Measurements from ENCODE around the gene UQCRFS1. TPM values are rescaled to one million over a fixed set of nuclear protein-coding genes. Genes with fewer than 3 reads are reported as not detected.

The UQCRFS1 gene
- total RNA-seq, 1 donor = 26.9 TPM

DNA sequence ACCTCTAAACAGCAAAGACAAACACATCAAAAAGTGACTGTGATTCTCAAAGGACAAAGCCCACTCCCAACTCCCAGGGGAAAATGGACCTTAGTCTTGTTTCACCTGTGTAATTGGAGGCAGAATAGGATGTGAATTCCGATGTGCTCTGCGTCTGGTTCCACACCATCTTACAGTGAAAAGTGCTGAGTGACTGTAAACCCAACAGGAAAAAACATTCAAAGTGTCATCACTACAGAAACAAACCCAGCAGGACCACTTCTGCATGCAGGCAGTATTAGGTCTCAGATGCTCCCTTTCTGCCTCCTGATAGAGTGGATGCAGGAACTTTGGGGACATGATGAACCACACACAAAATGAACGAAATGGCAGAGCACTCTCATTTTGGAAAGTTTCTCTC lies 6.5 kb downstream of the UQCRFS1 start:
- no peak overlapping the region for H3K4me3 ChIP-seq (ENCODE audit: low read depth, low read length)
- no peak for DNase-seq (ENCODE audit: low read depth)
- TF ChIP-seq, protein P1, sequence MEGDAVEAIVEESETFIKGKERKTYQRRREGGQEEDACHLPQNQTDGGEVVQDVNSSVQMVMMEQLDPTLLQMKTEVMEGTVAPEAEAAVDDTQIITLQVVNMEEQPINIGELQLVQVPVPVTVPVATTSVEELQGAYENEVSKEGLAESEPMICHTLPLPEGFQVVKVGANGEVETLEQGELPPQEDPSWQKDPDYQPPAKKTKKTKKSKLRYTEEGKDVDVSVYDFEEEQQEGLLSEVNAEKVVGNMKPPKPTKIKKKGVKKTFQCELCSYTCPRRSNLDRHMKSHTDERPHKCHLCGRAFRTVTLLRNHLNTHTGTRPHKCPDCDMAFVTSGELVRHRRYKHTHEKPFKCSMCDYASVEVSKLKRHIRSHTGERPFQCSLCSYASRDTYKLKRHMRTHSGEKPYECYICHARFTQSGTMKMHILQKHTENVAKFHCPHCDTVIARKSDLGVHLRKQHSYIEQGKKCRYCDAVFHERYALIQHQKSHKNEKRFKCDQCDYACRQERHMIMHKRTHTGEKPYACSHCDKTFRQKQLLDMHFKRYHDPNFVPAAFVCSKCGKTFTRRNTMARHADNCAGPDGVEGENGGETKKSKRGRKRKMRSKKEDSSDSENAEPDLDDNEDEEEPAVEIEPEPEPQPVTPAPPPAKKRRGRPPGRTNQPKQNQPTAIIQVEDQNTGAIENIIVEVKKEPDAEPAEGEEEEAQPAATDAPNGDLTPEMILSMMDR (IDR thresholded peaks at IDR 0.05; ENCODE audit: insufficient read depth, low read length) = no peak

DNA sequence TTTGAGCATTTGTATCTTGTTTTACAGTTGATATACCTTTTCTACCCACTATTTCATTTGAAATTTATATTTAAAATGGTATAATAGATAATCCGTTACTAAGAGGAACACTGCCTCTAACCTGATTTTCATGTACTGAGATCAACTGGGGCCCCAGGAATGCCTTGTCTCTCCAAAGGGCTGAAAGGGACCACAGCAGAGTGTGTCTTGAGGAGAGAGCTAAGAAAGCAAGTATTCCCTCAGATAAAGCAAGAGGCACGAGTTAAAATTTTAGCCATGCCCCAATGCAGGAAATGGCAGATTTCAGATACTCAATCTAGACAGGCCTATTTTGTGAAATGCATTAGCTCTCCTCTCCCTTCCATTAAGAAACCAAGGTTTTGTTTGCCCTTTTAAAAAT lies 10.7 kb downstream of the UQCRFS1 start:
- TF ChIP-seq, protein P1 (IDR thresholded peaks at IDR 0.05; ENCODE audit: insufficient read depth, low read length) = no peak

DNA sequence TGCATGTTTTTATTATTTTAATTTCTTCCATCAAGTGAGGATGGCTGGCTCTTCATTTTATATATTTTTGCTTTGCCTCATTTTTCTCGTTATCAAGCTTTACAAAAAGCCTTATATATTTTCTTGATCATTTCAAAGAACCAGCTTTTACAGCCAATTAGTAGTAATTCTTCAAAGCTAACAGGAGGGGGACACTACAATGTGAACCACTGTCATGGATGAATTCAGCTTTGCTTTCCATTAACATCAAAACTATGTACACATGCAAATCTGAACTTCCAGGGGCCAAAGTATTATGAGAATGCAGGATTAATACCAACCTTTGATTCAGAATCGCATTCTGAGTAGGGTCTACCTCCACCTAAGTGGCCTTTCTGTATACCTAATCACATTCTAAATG lies 11.1 kb downstream of the UQCRFS1 start:
- TF ChIP-seq, protein P1 (IDR thresholded peaks at IDR 0.05; ENCODE audit: insufficient read depth, low read length) = no peak
- H3K4me3 ChIP-seq (ENCODE audit: low read depth, low read length) = no peak overlapping the region

More for the DNA sequence above, 10.7 kb downstream of the UQCRFS1 start:
- DNase-seq (ENCODE audit: low read depth) = no peak
- H3K4me3 ChIP-seq (ENCODE audit: low read depth, low read length) = no peak overlapping the region

DNA sequence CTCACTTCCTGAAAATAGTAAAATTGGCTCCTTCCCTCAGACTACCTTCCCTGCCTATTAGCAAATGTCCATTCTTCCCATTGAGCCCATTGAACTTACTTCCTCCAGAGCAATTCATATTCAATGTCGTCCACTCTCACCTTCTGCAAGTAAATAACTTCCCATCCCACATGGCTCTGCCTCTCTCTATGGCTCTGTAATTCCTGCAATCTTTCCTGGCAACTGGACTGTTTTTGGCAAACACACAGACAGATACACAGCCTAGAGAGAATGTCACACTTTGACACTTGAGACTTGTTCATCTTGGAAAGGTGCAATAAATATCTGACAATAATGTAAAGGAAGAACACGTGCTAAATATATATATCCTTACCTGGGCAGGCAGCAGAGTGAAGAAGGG lies 18.3 kb downstream of the UQCRFS1 start:
- DNase-seq (ENCODE audit: low read depth) = no peak
- TF ChIP-seq, protein P1 (IDR thresholded peaks at IDR 0.05; ENCODE audit: insufficient read depth, low read length) = no peak
- no peak overlapping the region for H3K4me3 ChIP-seq (ENCODE audit: low read depth, low read length)

More for the DNA sequence above, 11.1 kb downstream of the UQCRFS1 start:
- DNase-seq (ENCODE audit: low read depth) = no peak

DNA sequence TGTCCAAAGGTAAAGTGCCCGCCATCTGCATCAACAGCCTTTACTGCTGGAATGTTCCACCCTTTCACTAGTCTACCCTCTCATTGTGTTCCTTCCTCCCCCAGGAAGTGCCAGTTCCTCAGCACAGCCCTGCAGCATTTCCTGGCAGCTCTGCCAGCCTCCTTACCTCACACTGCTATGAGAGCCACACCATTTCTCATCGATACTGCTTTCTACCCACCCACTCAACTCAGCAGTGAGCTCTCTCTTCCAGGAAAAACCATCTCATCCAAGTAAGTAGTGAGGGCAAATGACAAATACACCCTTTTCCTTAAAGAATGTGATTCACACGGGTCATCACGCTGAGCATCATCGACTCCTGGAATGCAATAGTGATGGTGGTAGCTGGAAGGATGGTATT lies 19.8 kb downstream of the UQCRFS1 start:
- no peak for DNase-seq (ENCODE audit: low read depth)
- TF ChIP-seq, protein P1 (IDR thresholded peaks at IDR 0.05; ENCODE audit: insufficient read depth, low read length) = no peak
- no peak overlapping the region for H3K4me3 ChIP-seq (ENCODE audit: low read depth, low read length)

DNA sequence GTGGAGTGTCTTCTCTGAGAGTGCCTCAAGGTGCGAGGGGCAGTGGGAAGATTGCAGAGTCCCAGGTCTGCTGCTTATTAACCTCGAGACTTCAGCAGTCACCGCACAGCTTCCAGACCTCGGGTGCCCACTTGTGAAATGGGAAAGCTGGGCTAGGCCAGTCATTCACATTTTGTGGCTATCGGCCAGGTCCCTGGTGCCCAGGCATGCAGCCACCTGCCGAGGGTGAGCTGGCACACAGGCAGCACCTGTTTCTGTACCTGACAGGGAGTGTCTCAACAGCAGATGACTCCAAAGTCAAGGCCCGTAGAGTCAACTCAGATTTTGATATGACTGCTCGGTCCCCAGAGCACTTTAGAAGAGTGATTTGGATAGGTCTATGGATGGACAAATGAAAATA lies 21.9 kb downstream of the UQCRFS1 start:
- TF ChIP-seq, protein P1 (IDR thresholded peaks at IDR 0.05; ENCODE audit: insufficient read depth, low read length) = no peak
- H3K4me3 ChIP-seq (ENCODE audit: low read depth, low read length) = no peak overlapping the region
- DNase-seq (ENCODE audit: low read depth) = no peak

DNA sequence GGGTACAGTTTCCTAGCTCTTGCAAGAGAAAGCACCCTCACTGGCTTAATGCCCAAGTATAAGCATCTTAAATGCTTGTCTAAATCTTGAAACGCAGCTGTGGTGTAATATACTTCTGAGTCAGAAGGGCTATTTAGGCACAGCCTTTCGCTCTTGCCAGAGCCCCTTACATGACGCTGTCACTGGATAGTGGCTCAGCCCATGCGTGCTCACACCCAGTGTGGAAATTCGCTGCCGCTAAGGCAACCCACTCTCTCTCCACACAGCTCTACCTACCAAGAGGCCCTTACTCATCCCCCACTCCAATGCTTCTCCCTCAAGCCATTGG lies 24.0 kb downstream of the UQCRFS1 start:
- H3K4me3 ChIP-seq (ENCODE audit: low read depth, low read length) = no peak overlapping the region
- TF ChIP-seq, protein P1 (IDR thresholded peaks at IDR 0.05; ENCODE audit: insufficient read depth, low read length) = no peak
- DNase-seq (ENCODE audit: low read depth) = peak; percentile 50
